SU-DHL-6 (cell line): ENCODE measurements around the gene TRIM32.

Experiments used
- H2AFZ ChIP-seq: fragments of 200-600 bp; sonication (generic); 2 replicates; pipeline ENCODE4 v1.6.1; 2014; ENCODE audit warnings: low read depth, mild to moderate bottlenecking, moderate library complexity, mixed read lengths, antibody characterized with exemption, low read length; ENCODE audit not compliant: severe bottlenecking
- H3F3A ChIP-seq: fragments of 200-600 bp; shearing (Covaris generic); 2 replicates; pipeline ENCODE4 v1.6.0; 2016; ENCODE audit warnings: antibody characterized with exemption, mild to moderate bottlenecking; ENCODE audit not compliant: insufficient read depth
- H3K27ac ChIP-seq: fragments of 200-600 bp; sonication (generic); 2 replicates; pipeline ENCODE4 v1.5.1; 2016; ENCODE audit warnings: low read depth, mild to moderate bottlenecking, low read length, moderate library complexity, mixed read lengths
- H3K27me3 ChIP-seq: fragments of 200-600 bp; sonication (generic), shearing (Covaris generic); 2 replicates; pipeline ENCODE4 v1.6.0; 2014; ENCODE audit warnings: mild to moderate bottlenecking, low read length
- H3K36me3 ChIP-seq: fragments of 200-600 bp; sonication (generic); 2 replicates; pipeline ENCODE4 v1.6.1; 2014; ENCODE audit warnings: mild to moderate bottlenecking, low read length, mixed read lengths
- H3K4me2 ChIP-seq: fragments of 300-600, 200-600 bp; shearing (Covaris generic), sonication (generic); 2 replicates; pipeline ENCODE4 v1.6.0; 2014; ENCODE audit warnings: low read length, low read depth, mild to moderate bottlenecking; ENCODE audit not compliant: poor library complexity, severe bottlenecking
- H3K4me3 ChIP-seq: fragments of 200-600 bp; sonication (generic); 2 replicates; pipeline ENCODE4 v1.5.1; 2014; ENCODE audit warnings: antibody characterized with exemption, low read length, mild to moderate bottlenecking, mixed read lengths; ENCODE audit not compliant: insufficient read depth, poor library complexity, severe bottlenecking
- H3K79me2 ChIP-seq: fragments of 200-600 bp; sonication (generic); 2 replicates; pipeline ENCODE4 v1.6.1; 2014; ENCODE audit warnings: mild to moderate bottlenecking, low read length, moderate library complexity; ENCODE audit not compliant: insufficient read depth
- H3K9ac ChIP-seq: fragments of 200-600 bp; sonication (generic); 2 replicates; pipeline ENCODE4 v1.7.0; 2014; ENCODE audit warnings: mild to moderate bottlenecking, low read length
- H3K9me2 ChIP-seq: fragments of 200-600 bp; sonication (generic); replicated peaks from 2 replicates; pipeline ENCODE4 v1.6.1; 2014; ENCODE audit warnings: low read length; ENCODE audit not compliant: insufficient read depth
- H3K9me3 ChIP-seq: fragments of 200-600 bp; sonication (generic); 2 replicates; pipeline ENCODE4 v1.6.1; 2014; ENCODE audit warnings: low read length, mixed read lengths; ENCODE audit not compliant: insufficient read depth
- H4K20me1 ChIP-seq: fragments of 200-600 bp; sonication (generic); 2 replicates; pipeline ENCODE4 v1.6.1; 2014; ENCODE audit warnings: low read depth, mild to moderate bottlenecking, antibody characterized with exemption, low read length, moderate library complexity, mixed read lengths
- CTCF ChIP-seq: fragments of 200-600 bp; sonication (generic); IDR thresholded peaks from one replicate; pipeline ENCODE4 v1.5.1; 2017; ENCODE audit warnings: antibody characterized with exemption, mild to moderate bottlenecking, low read length, moderate library complexity; ENCODE audit not compliant: insufficient read depth, poor library complexity, severe bottlenecking
- EZH2phosphoT487 ChIP-seq: fragments of 200-600 bp; sonication (generic), shearing (Covaris generic); conservative IDR thresholded peaks from 2 replicates; pipeline ENCODE4 v1.6.1; 2018; ENCODE audit warnings: mild to moderate bottlenecking, antibody characterized with exemption, low read length, moderate library complexity, mixed read lengths

TRIM32 gene

GRCh38 chr9:116700882-116701865 is 14.1 kb downstream of the TRIM32 start:
- Histone ChIP-seq H3K9me3 (no peaks in the 10 kb centered on the region), H3K4me3 (no peak overlapping the region), H4K20me1 (no peaks in the 10 kb centered on the region), H2AFZ (no peak overlapping the region), H3K36me3 (0 out of 2 replicates have a peak, but pooled peaks cover 8% of the 10 kb centered on the region), H3K9me2 (no peaks in the 10 kb centered on the region), H3K27ac (no peak overlapping the region), H3K4me2 (no peak overlapping the region), H3K79me2 (peaks cover 7% of the 10 kb centered on the region; the same call in 1 of the 2 replicates), H3K27me3 (no peaks in the 10 kb centered on the region), H3F3A (no peaks in the 10 kb centered on the region), H3K9ac (no peak overlapping the region)
- no peak for TF ChIP-seq EZH2phosphoT487
- TF ChIP-seq CTCF = no peak

DNA sequence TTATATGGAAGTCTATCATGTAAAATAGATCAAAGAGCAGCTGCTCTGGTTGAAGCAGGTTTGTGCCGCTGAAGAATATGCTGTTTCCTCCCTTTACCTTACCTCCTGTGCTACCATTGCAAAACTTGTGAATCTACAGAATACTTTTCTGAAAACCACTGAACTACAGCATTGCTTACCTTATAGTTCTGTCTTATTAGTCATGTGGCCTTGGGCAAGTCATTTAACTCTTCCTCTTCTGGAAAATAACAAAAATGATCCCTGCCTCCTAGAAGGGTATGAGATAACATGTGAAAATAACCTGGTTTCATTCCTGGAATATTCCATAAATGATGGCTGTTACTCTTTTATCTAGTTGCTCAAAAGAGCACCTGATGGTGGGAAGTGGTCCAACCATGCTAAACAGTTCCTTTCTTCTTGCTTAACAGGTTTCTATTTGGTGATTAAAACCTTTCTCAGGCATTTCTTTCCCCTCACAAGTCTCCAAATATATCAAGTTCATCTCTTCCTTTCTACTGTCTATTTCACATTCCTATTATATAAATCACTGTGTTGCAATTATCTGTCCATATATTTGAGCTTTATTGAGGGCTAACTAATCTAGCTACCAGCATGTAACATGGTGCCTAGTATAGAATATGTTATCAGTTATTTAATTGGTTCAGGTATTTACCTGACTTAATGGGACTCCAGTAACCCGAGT is 15.0 kb downstream of the TRIM32 start:
- no peaks in the 10 kb centered on the region for H3K9me2 ChIP-seq
- no peak overlapping the region for H3K4me3 ChIP-seq
- H2AFZ ChIP-seq = no peak overlapping the region
- H3K36me3 ChIP-seq = 0 out of 2 replicates have a peak, but pooled peaks cover 8% of the 10 kb centered on the region
- no peak overlapping the region for H3K4me2 ChIP-seq
- no peak overlapping the region for H3K27ac ChIP-seq
- H3K79me2 ChIP-seq = no peaks in the 10 kb centered on the region; the same call in 1 of the 2 replicates
- no peak overlapping the region for H3K9ac ChIP-seq
- H3F3A ChIP-seq = no peaks in the 10 kb centered on the region
- H3K9me3 ChIP-seq = no peaks in the 10 kb centered on the region
- no peaks in the 10 kb centered on the region for H4K20me1 ChIP-seq
- no peaks in the 10 kb centered on the region for H3K27me3 ChIP-seq
- TF ChIP-seq CTCF (no peak), EZH2phosphoT487 (no peak)

DNA sequence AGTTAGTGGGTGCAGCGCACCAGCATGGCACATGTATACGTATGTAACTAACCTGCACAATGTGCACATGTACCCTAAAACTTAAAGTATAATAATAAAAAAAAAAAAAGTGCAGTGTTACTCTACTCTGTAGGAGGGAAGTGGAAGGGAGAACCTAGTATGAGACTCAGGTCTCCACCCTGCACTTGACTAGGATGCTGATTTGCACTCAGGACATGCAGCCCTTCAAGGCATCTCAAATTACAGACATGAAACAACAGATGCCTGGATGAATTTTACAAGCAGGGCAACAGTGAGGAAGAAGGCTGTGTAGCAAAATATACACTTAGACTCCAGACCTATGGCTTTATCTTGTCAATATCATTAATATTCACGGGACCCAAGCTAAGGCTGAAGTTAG is 16.5 kb downstream of the TRIM32 start:
- no peak overlapping the region for H3K4me2 ChIP-seq
- H3K4me3 ChIP-seq = no peak overlapping the region
- no peaks in the 10 kb centered on the region for H3K9me3 ChIP-seq
- H3K27me3 ChIP-seq = no peaks in the 10 kb centered on the region
- no peaks in the 10 kb centered on the region for H3F3A ChIP-seq
- no peak overlapping the region for H3K9ac ChIP-seq
- no peak overlapping the region for H3K27ac ChIP-seq
- no peaks in the 10 kb centered on the region; the same call in 1 of the 2 replicates for H3K79me2 ChIP-seq
- H3K9me2 ChIP-seq = no peaks in the 10 kb centered on the region
- no peaks in the 10 kb centered on the region for H4K20me1 ChIP-seq
- no peak overlapping the region for H2AFZ ChIP-seq
- TF ChIP-seq EZH2phosphoT487 (no peak), CTCF (no peak)
- 0 out of 2 replicates have a peak, but pooled peaks cover 8% of the 10 kb centered on the region for H3K36me3 ChIP-seq
